H1 (cell line): ENCODE measurements around the gene TIMP3. TPM values are rescaled to one million over a fixed set of nuclear protein-coding genes. Genes with fewer than 3 reads are reported as not detected.
"Not testable (repeated sequence)": the region's sequence is repeated elsewhere in the genome, so short reads cannot be mapped to it uniquely, and the experiment has no call there.

Experiments used
- CTCF ChIA-PET: fragments of 300-600 bp; sonication (Branson Sonifier 250); formaldehyde crosslinking; loops from one replicate; lab custom pipeline; 2021; ENCODE audit not compliant: partially characterized antibody; lab: Charles Lee
- POLR2A ChIA-PET: fragments of 300-600 bp; sonication (Branson Sonifier 250); formaldehyde crosslinking; loops from one replicate; lab custom pipeline; 2021; ENCODE audit warnings: inconsistent platforms; ENCODE audit not compliant: partially characterized antibody; lab: Charles Lee
- DNase-seq, 2 experiments: peaks; one replicate each; pipeline versions ENCODE4 v3.0.0 to v3.0.0-alpha.2; 2010 to 2022; ENCODE audit warnings: low spot score in 2 of 2, low read depth in 1 of 2, mixed read lengths in 1 of 2
- FAIRE-seq: peaks from 2 replicates; lab custom pipeline; 2011; peaks lifted over from hg19 to GRCh38; lab: Jason Lieb, UNC
- H2AFZ ChIP-seq: 2 replicates; pipeline ENCODE4 v1.8.1; 2012; ENCODE audit warnings: low read length, inconsistent platforms
- H2AK5ac ChIP-seq: 2 replicates; pipeline ENCODE4 v1.6.1; 2013; ENCODE audit warnings: low read depth, low read length
- H2BK120ac ChIP-seq: replicated peaks from 2 replicates; pipeline ENCODE3; 2013; ENCODE audit warnings: low read depth, low read length, inconsistent platforms
- H2BK12ac ChIP-seq: 2 replicates; pipeline ENCODE4 v1.6.1; 2013; ENCODE audit warnings: low read depth, low read length
- H2BK15ac ChIP-seq: 2 replicates; pipeline ENCODE4 v1.6.1; 2013; ENCODE audit warnings: low read length
- H2BK20ac ChIP-seq: 2 replicates; pipeline ENCODE4 v1.6.1; 2013; ENCODE audit warnings: low read length
- H2BK5ac ChIP-seq: 2 replicates; pipeline ENCODE4 v1.6.1; 2013; ENCODE audit warnings: low read depth, low read length
- H3K14ac ChIP-seq: 2 replicates; pipeline ENCODE4 v1.6.1; 2013; ENCODE audit warnings: inconsistent platforms; ENCODE audit not compliant: insufficient read length
- H3K18ac ChIP-seq: 2 replicates; pipeline ENCODE4 v1.6.1; 2013; ENCODE audit warnings: low read length; ENCODE audit errors: extremely low read depth
- H3K23ac ChIP-seq: 2 replicates; pipeline ENCODE4 v1.6.1; 2013; ENCODE audit warnings: inconsistent platforms; ENCODE audit not compliant: insufficient read length
- H3K23me2 ChIP-seq: 2 replicates; pipeline ENCODE4 v1.6.1; 2013; ENCODE audit warnings: low read depth, low read length
- H3K27ac ChIP-seq: 2 replicates; pipeline ENCODE4 v1.6.1; 2011; ENCODE audit warnings: low read depth, low read length, inconsistent platforms
- H3K27me3 ChIP-seq, 4 experiments: replicated peaks in 1 of 4; 1 replicate in 1 of 4; 2 replicates in 3 of 4; pipeline versions ENCODE4 v1.6.1 to v1.8.1; 2011 to 2013; ENCODE audit warnings: low read length in 3 of 4, mild to moderate bottlenecking in 3 of 4, inconsistent platforms in 2 of 4, mixed read lengths in 2 of 4, moderate library complexity in 1 of 4; ENCODE audit not compliant: control insufficient read depth in 3 of 4, insufficient read depth in 3 of 4; ENCODE audit errors: extremely low read depth in 1 of 4
- H3K36me3 ChIP-seq, 4 experiments: 2 replicates each; pipeline versions ENCODE4 v1.6.1 to v1.8.1; 2011 to 2013; ENCODE audit warnings: mild to moderate bottlenecking in 4 of 4, low read length in 3 of 4, moderate library complexity in 2 of 4, control low read depth in 1 of 4, inconsistent platforms in 1 of 4; ENCODE audit not compliant: insufficient read depth in 4 of 4, control insufficient read depth in 2 of 4
- H3K4ac ChIP-seq: replicated peaks from 2 replicates; pipeline ENCODE3; 2013; ENCODE audit warnings: low read length, low read depth, mixed read lengths, inconsistent platforms; ENCODE audit not compliant: insufficient read length
- H3K4me1 ChIP-seq, 4 experiments: replicated peaks in 1 of 4; 1 replicate in 1 of 4; 2 replicates in 3 of 4; pipeline versions ENCODE4 v1.6.1 to v1.8.1; 2011 to 2013; ENCODE audit warnings: low read length in 3 of 4, inconsistent platforms in 2 of 4, mixed read lengths in 1 of 4; ENCODE audit not compliant: insufficient read depth in 4 of 4, control insufficient read depth in 3 of 4
- H3K4me2 ChIP-seq, 2 experiments: 2 replicates each; pipeline versions ENCODE4 v1.6.1 to v1.8.1; 2011 to 2013; ENCODE audit warnings: low read depth in 2 of 2, low read length in 2 of 2, control low read depth in 1 of 2, inconsistent platforms in 1 of 2, mild to moderate bottlenecking in 1 of 2; ENCODE audit not compliant: insufficient read depth in 1 of 2
- H3K4me3 ChIP-seq, 4 experiments: fragments of 200-600, 300-600 bp in 1 of 4; sonication (generic), shearing (Covaris generic), sonication (Bioruptor Twin) in 1 of 4; 2 replicates each; pipeline versions ENCODE4 v1.5.1 to v1.8.1; 2011 to 2016; ENCODE audit warnings: low read length in 4 of 4, low read depth in 3 of 4, control low read depth in 2 of 4, inconsistent platforms in 2 of 4, mild to moderate bottlenecking in 2 of 4, mixed read lengths in 1 of 4, moderate library complexity in 1 of 4; ENCODE audit not compliant: insufficient read depth in 2 of 4; ENCODE audit errors: extremely low read depth in 1 of 4
- H3K56ac ChIP-seq: replicated peaks from 2 replicates; pipeline ENCODE3; 2013; ENCODE audit warnings: low read depth, mild to moderate bottlenecking, mixed read lengths, low read length, inconsistent platforms; ENCODE audit not compliant: insufficient read length
- H3K79me1 ChIP-seq: 2 replicates; pipeline ENCODE4 v1.6.1; 2013; ENCODE audit warnings: low read depth, low read length, control low read depth
- H3K79me2 ChIP-seq, 2 experiments: 2 replicates each; pipeline versions ENCODE4 v1.6.1 to v1.8.1; 2012 to 2013; ENCODE audit warnings: low read length in 2 of 2, mild to moderate bottlenecking in 2 of 2, inconsistent platforms in 1 of 2; ENCODE audit not compliant: insufficient read depth in 2 of 2, control insufficient read depth in 1 of 2
- H3K9ac ChIP-seq, 4 experiments: replicated peaks in 1 of 4; 1 replicate in 1 of 4; 2 replicates in 3 of 4; pipeline versions ENCODE4 v1.6.1 to v1.8.1; 2011 to 2013; ENCODE audit warnings: low read depth in 3 of 4, low read length in 3 of 4, control low read depth in 2 of 4, mild to moderate bottlenecking in 2 of 4, moderate library complexity in 2 of 4, inconsistent platforms in 1 of 4; ENCODE audit errors: extremely low read depth in 1 of 4
- H3K9me3 ChIP-seq, 2 experiments: 2 replicates each; pipeline versions ENCODE4 v1.6.1 to v1.8.1; 2012 to 2013; ENCODE audit warnings: mild to moderate bottlenecking in 2 of 2, moderate library complexity in 2 of 2, control low read depth in 1 of 2, inconsistent platforms in 1 of 2, low read depth in 1 of 2, low read length in 1 of 2, mixed read lengths in 1 of 2; ENCODE audit not compliant: insufficient read depth in 2 of 2
- H4K20me1 ChIP-seq, 2 experiments: replicated peaks in 1 of 2; 2 replicates each; pipeline versions ENCODE3 to v1.8.1; 2011 to 2013; ENCODE audit warnings: inconsistent platforms in 2 of 2, low read length in 2 of 2, mild to moderate bottlenecking in 1 of 2; ENCODE audit not compliant: insufficient read depth in 2 of 2, control insufficient read depth in 1 of 2
- H4K5ac ChIP-seq: 2 replicates; pipeline ENCODE4 v1.6.1; 2013; ENCODE audit warnings: low read length, low read depth, mixed read lengths, inconsistent platforms; ENCODE audit not compliant: insufficient read length
- H4K8ac ChIP-seq: 2 replicates; pipeline ENCODE4 v1.8.0; 2013; ENCODE audit warnings: mild to moderate bottlenecking, moderate library complexity, low read length, inconsistent platforms; ENCODE audit not compliant: insufficient read depth; ENCODE audit errors: extremely low read depth
- H4K91ac ChIP-seq: replicated peaks from 2 replicates; pipeline ENCODE3; 2013; ENCODE audit warnings: low read length, mixed read lengths, inconsistent platforms; ENCODE audit not compliant: insufficient read length
- CHD1 ChIP-seq: IDR thresholded peaks from 2 replicates; pipeline ENCODE4 v1.6.1; 2012; ENCODE audit warnings: low read depth, low read length, improper control_type of control experiment
- POLR2A ChIP-seq, 2 experiments: IDR thresholded peaks; 1 replicate in 1 of 2; 2 replicates in 1 of 2; pipeline ENCODE4 v1.6.1; 2011; ENCODE audit warnings: low read depth in 2 of 2, low read length in 2 of 2, mild to moderate bottlenecking in 2 of 2; ENCODE audit errors: control extremely low read depth in 1 of 2
- TAF1 ChIP-seq: IDR thresholded peaks from 2 replicates; pipeline ENCODE4 v1.6.1; 2011; ENCODE audit warnings: mild to moderate bottlenecking, low read depth, low read length
- WGBS, 2 experiments: shearing (Covaris generic) in 1 of 2; methylation state at CpG; one replicate each; pipeline versions ENCODE4 v1.1.6 to v1.1.7; 2013 to 2015; ENCODE audit warnings: low lambda C conversion rate in 2 of 2, mixed read lengths in 2 of 2, inconsistent platforms in 1 of 2, low coverage in 1 of 2, missing lambda C conversion rate in 1 of 2; ENCODE audit not compliant: insufficient replicate concordance in 2 of 2, insufficient coverage in 1 of 2, insufficient read length in 1 of 2; ENCODE audit errors: extremely low coverage in 1 of 2, missing lambda C conversion rate in 1 of 2; 5-methylcytosine and 5-hydroxymethylcytosine counted together
- polyA plus RNA-seq, 7 experiments: library from polyadenylated mRNA; depleted of rRNA in 3 of 7; stranded (reverse) in 5 of 7; unstranded in 2 of 7; fragments of >200 nt in 5 of 7; fragments of 200-250 nt in 2 of 7; gene quantifications; 1 replicate in 5 of 7; 2 replicates in 1 of 7; 4 replicates in 1 of 7; pipeline versions ENCODE4 v1.2.1 to v1.2.3, GENCODE V29; 2011 to 2013; ENCODE audit warnings: missing spikeins in 2 of 7, mixed read lengths in 2 of 7
- total RNA-seq: library from RNA; stranded (reverse); fragmentation: NEBNext Ultra II Directional; extraction: Animal tissue kit (Norgen Biotek cat#: 25700); gene quantifications from 2 replicates; pipeline ENCODE4 v1.2.1, GENCODE V29; 2021

The TIMP3 gene
- total and polyA plus RNA-seq, 2 of the 8 experiments (the other 6 are each of a cell fraction or from before 2014, with no cell fraction given): 1.3 to 4.7 TPM

DNA sequence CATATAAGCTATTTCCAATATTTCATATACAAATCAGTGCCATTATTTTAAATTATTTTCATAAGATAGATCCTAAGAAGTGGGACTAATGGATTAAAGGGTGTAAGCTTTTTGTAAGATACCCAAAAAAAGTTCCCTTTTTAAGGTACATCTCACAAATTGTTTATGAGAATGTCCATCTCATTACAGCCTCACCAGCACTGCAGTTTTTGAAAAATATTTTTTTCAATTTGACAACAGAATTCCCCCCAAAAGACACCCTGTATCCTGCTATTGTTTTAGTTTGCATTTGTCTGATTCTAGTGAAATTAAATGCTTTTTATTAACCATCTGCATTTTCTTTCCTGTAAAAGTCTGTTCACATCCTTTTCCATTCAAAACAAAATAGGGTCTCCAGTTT, 69.0 kb downstream of the TIMP3 start:
- no peak for TF ChIP-seq CHD1
- TF ChIP-seq POLR2A (IDR thresholded peaks at IDR 0.05; ENCODE audit: control extremely low read depth in 1 of 2, low read depth in 2 of 2, low read length in 2 of 2): no peak
- no peak for TF ChIP-seq TAF1
- Histone ChIP-seq H3K18ac (no peak overlapping the region), H2BK120ac (no peak overlapping the region), H2BK5ac (no peak overlapping the region), H3K23me2 (no peaks in the 10 kb centered on the region), H3K79me2 (no peaks in the 10 kb centered on the region), H3K79me1 (no peaks in the 10 kb centered on the region), H4K20me1 (peaks cover 0 to 4% of the 10 kb centered on the region in 2 experiments), H3K9me3 (no peaks in the 10 kb centered on the region), H4K8ac (no peak overlapping the region), H3K4me1 (no peaks in the 10 kb centered on the region), H3K23ac (no peak overlapping the region), H3K14ac (no peak overlapping the region), H3K56ac (no peak overlapping the region), H4K5ac (no peak overlapping the region), H2BK12ac (no peak overlapping the region), H2BK15ac (no peak overlapping the region), H2AFZ (no peak overlapping the region), H3K4me2 (no peak overlapping the region), H3K4me3 (no peak overlapping the region), H4K91ac (no peak overlapping the region), H3K27ac (no peak overlapping the region), H2AK5ac (no peak overlapping the region), H3K9ac (no peak overlapping the region), H2BK20ac (no peak overlapping the region), H3K36me3 (peaks cover 0 to 10% (median 2%) of the 10 kb centered on the region in 4 experiments; a peak in 5 of 8 replicates), H3K4ac (no peak overlapping the region), H3K27me3 (no peaks in the 10 kb centered on the region)
- CTCF ChIA-PET: no interaction called here
- POLR2A ChIA-PET: no interaction called here
- no peak for DNase-seq
- FAIRE-seq: no peak

DNA sequence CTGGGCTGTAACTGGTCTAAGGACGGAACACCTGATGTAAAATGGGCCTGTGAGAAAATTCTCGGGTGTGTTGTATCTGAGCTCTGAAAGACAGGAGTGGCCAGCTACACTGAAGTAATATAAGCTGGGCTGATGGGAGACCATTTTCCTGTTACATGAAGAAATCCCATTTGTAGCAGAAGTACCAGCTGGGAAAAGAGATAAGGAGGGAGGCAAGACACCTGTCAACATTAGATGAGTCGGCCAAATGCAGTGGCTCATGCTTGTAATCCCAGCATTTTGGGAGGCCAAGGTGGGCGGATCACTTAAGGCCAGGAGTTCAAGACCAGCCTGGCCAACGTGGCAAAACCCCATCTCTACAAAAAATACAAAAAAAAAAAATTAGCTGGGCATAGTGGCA, 72.1 kb downstream of the TIMP3 start:
- H4K20me1 ChIP-seq, H3K27ac ChIP-seq, H3K4me2 ChIP-seq, POLR2A ChIA-PET, H3K9me3 ChIP-seq, H3K9ac ChIP-seq, H3K4me1 ChIP-seq, H3K23ac ChIP-seq, H2BK5ac ChIP-seq, H2BK120ac ChIP-seq, H3K4me3 ChIP-seq, H4K91ac ChIP-seq, H3K27me3 ChIP-seq, H3K4ac ChIP-seq, H3K23me2 ChIP-seq, H3K14ac ChIP-seq, DNase-seq, H3K36me3 ChIP-seq, H2BK15ac ChIP-seq, FAIRE-seq, H2BK12ac ChIP-seq, H4K5ac ChIP-seq, H3K79me1 ChIP-seq, H3K18ac ChIP-seq, H2AK5ac ChIP-seq, H2AFZ ChIP-seq, H3K79me2 ChIP-seq, H4K8ac ChIP-seq, H3K56ac ChIP-seq, H2BK20ac ChIP-seq: not testable (repeated sequence)
- CTCF ChIA-PET: interaction anchor here (1.4 to 2.0 kb wide), 2 partner anchors 13 to 77 kb away, joined by 4 to 5 read pairs; no protein-coding TSS in a partner anchor
- WGBS, 2 experiments: 93% methylated on average over 5 of the region's 5 CpGs; no CpG with 5 or more reads in 1 of the 2 experiments
